Measurements from ENCODE around the gene TSPAN5.

The TSPAN5 gene

GRCh38 chr4:98577956-98578355 lies 80.5 kb downstream of the TSPAN5 start:
- H3K27me3 ChIP-seq (ENCODE audit: control insufficient read depth in 2 of 2, insufficient read depth in 2 of 2, low read length in 2 of 2), result no peaks in the 10 kb centered on the region
- H3K9ac ChIP-seq (ENCODE audit: low read depth in 1 of 2, low read length in 2 of 2), result no peak overlapping the region
- H3K9me3 ChIP-seq (ENCODE audit: control insufficient read depth in 2 of 2, low read length in 2 of 2), result no peaks in the 10 kb centered on the region
- H3K4me1 ChIP-seq (ENCODE audit: control insufficient read depth in 2 of 2, insufficient read depth in 2 of 2, low read length in 2 of 2), result no peaks in the 10 kb centered on the region
- no peak overlapping the region for H3K4me3 ChIP-seq (ENCODE audit: low read length in 2 of 2)
- H3K36me3 ChIP-seq (ENCODE audit: control insufficient read depth in 2 of 2, insufficient read depth in 2 of 2, low read length in 2 of 2), result no peaks in the 10 kb centered on the region
- H3K27ac ChIP-seq (ENCODE audit: low read depth in 2 of 2, low read length in 2 of 2), result no peak overlapping the region

DNA sequence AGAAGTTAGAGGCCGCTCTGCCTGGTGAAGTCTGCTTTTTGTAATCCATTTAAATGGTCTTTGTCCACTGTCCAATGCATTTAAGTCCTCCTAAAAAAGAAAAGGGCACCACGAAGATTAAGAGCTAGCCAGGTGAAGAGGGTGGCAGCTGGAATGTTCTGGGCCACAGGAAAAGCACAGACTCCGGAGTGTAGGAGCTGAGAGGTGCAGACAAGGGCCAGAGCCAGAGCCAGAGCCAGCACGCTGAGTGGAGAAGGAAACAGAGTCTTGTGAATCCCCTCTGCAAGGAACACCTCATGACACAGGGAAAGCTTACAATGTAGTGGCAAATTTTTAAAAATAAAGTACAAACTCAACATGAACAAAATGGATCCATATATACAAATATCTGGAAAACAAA lies 83.6 kb downstream of the TSPAN5 start:
- Histone ChIP-seq H3K9ac (ENCODE audit: low read depth in 1 of 2, low read length in 2 of 2) (no peak overlapping the region), H3K27ac (ENCODE audit: low read depth in 2 of 2, low read length in 2 of 2) (no peak overlapping the region), H3K36me3 (ENCODE audit: control insufficient read depth in 2 of 2, insufficient read depth in 2 of 2, low read length in 2 of 2) (no peaks in the 10 kb centered on the region), H3K4me1 (ENCODE audit: control insufficient read depth in 2 of 2, insufficient read depth in 2 of 2, low read length in 2 of 2) (no peaks in the 10 kb centered on the region), H3K27me3 (ENCODE audit: control insufficient read depth in 2 of 2, insufficient read depth in 2 of 2, low read length in 2 of 2) (no peaks in the 10 kb centered on the region), H3K9me3 (ENCODE audit: control insufficient read depth in 2 of 2, low read length in 2 of 2) (no peaks in the 10 kb centered on the region), H3K4me3 (ENCODE audit: low read length in 2 of 2) (no peak overlapping the region)

DNA sequence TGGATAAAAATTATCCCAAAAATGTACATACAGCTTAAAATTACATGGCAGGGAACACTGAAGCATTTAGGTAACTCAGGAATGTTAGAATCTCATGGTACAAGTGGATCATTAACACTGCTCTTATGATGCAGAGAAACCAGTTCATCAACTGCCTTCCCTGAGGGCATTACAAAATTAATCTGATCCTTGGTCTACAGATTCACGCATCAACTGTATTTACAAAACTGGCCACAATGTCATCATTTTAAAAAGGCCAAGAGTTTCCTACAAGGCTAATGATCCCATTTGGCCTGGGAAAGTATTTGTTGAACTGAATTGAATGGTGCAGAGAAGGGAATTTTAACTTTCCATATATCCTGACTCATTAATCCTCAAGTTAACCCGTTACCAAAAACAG lies 84.6 kb downstream of the TSPAN5 start:
- Histone ChIP-seq H3K36me3 (ENCODE audit: control insufficient read depth in 2 of 2, insufficient read depth in 2 of 2, low read length in 2 of 2) (no peaks in the 10 kb centered on the region), H3K27ac (ENCODE audit: low read depth in 2 of 2, low read length in 2 of 2) (no peak overlapping the region), H3K9ac (ENCODE audit: low read depth in 1 of 2, low read length in 2 of 2) (no peak overlapping the region), H3K4me1 (ENCODE audit: control insufficient read depth in 2 of 2, insufficient read depth in 2 of 2, low read length in 2 of 2) (no peaks in the 10 kb centered on the region), H3K4me3 (ENCODE audit: low read length in 2 of 2) (no peak overlapping the region), H3K27me3 (ENCODE audit: control insufficient read depth in 2 of 2, insufficient read depth in 2 of 2, low read length in 2 of 2) (no peaks in the 10 kb centered on the region), H3K9me3 (ENCODE audit: control insufficient read depth in 2 of 2, low read length in 2 of 2) (no peaks in the 10 kb centered on the region)

GRCh38 chr4:98572697-98573096 lies 85.7 kb downstream of the TSPAN5 start:
- Histone ChIP-seq H3K36me3 (ENCODE audit: control insufficient read depth in 2 of 2, insufficient read depth in 2 of 2, low read length in 2 of 2) (no peaks in the 10 kb centered on the region), H3K4me3 (ENCODE audit: low read length in 2 of 2) (no peak overlapping the region), H3K27me3 (ENCODE audit: control insufficient read depth in 2 of 2, insufficient read depth in 2 of 2, low read length in 2 of 2) (no peaks in the 10 kb centered on the region), H3K27ac (ENCODE audit: low read depth in 2 of 2, low read length in 2 of 2) (no peak overlapping the region), H3K9ac (ENCODE audit: low read depth in 1 of 2, low read length in 2 of 2) (no peak overlapping the region), H3K9me3 (ENCODE audit: control insufficient read depth in 2 of 2, low read length in 2 of 2) (no peaks in the 10 kb centered on the region), H3K4me1 (ENCODE audit: control insufficient read depth in 2 of 2, insufficient read depth in 2 of 2, low read length in 2 of 2) (no peaks in the 10 kb centered on the region)

- Histone ChIP-seq H3K36me3 (ENCODE audit: control insufficient read depth in 2 of 2, insufficient read depth in 2 of 2, low read length in 2 of 2) (no peaks in the 10 kb centered on the region), H3K9ac (ENCODE audit: low read depth in 1 of 2, low read length in 2 of 2) (no peak overlapping the region)
These were observed 87.1 kb downstream of the TSPAN5 start for GRCh38 chr4:98571161-98571786.

GRCh38 chr4:98570151-98570797 lies 88.1 kb downstream of the TSPAN5 start:
- Histone ChIP-seq H3K4me3 (ENCODE audit: low read length in 2 of 2) (no peak overlapping the region), H3K36me3 (ENCODE audit: control insufficient read depth in 2 of 2, insufficient read depth in 2 of 2, low read length in 2 of 2) (no peaks in the 10 kb centered on the region), H3K27ac (ENCODE audit: low read depth in 2 of 2, low read length in 2 of 2) (no peak overlapping the region), H3K27me3 (ENCODE audit: control insufficient read depth in 2 of 2, insufficient read depth in 2 of 2, low read length in 2 of 2) (no peaks in the 10 kb centered on the region), H3K4me1 (ENCODE audit: control insufficient read depth in 2 of 2, insufficient read depth in 2 of 2, low read length in 2 of 2) (no peaks in the 10 kb centered on the region), H3K9me3 (ENCODE audit: control insufficient read depth in 2 of 2, low read length in 2 of 2) (no peaks in the 10 kb centered on the region), H3K9ac (ENCODE audit: low read depth in 1 of 2, low read length in 2 of 2) (no peak overlapping the region)

More at GRCh38 chr4:98571161-98571786, 87.1 kb downstream of the TSPAN5 start:
- Histone ChIP-seq H3K9me3 (ENCODE audit: control insufficient read depth in 2 of 2, low read length in 2 of 2) (no peaks in the 10 kb centered on the region), H3K4me1 (ENCODE audit: control insufficient read depth in 2 of 2, insufficient read depth in 2 of 2, low read length in 2 of 2) (no peaks in the 10 kb centered on the region), H3K27me3 (ENCODE audit: control insufficient read depth in 2 of 2, insufficient read depth in 2 of 2, low read length in 2 of 2) (no peaks in the 10 kb centered on the region), H3K27ac (ENCODE audit: low read depth in 2 of 2, low read length in 2 of 2) (no peak overlapping the region), H3K4me3 (ENCODE audit: low read length in 2 of 2) (no peak overlapping the region)

DNA sequence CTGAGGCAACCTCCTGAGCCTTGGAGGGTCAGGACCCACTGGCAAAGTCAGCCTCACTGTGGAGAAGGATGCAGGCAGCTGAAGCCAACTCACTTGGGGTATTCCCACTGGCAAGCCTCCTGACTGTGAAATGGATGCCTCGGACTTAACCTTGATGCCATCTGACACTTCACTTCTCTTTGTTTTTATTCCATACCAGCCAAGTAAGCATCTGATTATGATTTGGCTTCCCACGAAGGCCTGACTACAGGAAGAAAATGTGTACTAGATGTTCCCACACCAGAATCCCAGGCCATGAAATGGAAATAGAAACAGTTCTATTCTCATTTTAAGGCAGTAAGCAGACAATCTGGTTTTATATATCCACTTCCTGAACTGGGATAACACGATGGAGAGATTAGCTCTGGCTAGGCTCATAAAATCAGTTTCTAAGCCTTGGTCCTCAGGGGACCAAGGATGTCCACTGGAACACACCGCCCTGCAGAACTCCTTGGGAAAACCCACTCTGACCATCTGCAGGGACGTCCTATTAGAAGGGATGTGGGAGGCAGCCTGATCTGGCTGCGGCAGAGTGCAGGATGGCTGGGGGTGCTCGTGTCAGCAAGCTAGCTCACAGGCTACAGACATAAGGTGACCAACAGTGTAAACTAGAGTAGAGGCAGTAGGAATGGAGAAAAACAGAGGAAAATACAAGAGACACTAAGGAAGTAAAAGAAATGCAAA lies 89.3 kb downstream of the TSPAN5 start:
- Histone ChIP-seq H3K4me1 (ENCODE audit: control insufficient read depth in 2 of 2, insufficient read depth in 2 of 2, low read length in 2 of 2) (no peaks in the 10 kb centered on the region), H3K9ac (ENCODE audit: low read depth in 1 of 2, low read length in 2 of 2) (no peak overlapping the region), H3K27ac (ENCODE audit: low read depth in 2 of 2, low read length in 2 of 2) (no peak overlapping the region), H3K27me3 (ENCODE audit: control insufficient read depth in 2 of 2, insufficient read depth in 2 of 2, low read length in 2 of 2) (no peaks in the 10 kb centered on the region), H3K4me3 (ENCODE audit: low read length in 2 of 2) (no peak overlapping the region), H3K36me3 (ENCODE audit: control insufficient read depth in 2 of 2, insufficient read depth in 2 of 2, low read length in 2 of 2) (no peaks in the 10 kb centered on the region), H3K9me3 (ENCODE audit: control insufficient read depth in 2 of 2, low read length in 2 of 2) (no peaks in the 10 kb centered on the region)

DNA sequence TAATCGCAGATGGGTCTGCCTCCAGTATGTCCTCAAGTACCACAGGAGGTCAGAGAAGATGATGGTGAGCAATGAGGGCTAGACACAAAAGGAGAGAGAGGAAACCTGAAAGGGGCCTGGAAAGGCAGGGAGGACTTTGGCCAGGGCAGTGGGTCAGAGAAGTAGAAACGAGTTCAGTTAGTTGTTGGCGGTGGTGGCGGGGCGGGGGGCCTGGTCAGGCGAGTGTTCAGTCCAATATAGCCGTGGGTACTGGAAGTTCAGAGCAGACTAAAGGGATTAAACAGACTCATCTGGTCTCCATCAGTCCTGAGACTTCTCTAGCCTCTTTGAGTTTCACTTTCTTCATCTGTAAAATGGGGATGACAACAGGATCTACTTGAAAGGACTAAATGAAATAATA lies 90.8 kb downstream of the TSPAN5 start:
- Histone ChIP-seq H3K9me3 (ENCODE audit: control insufficient read depth in 2 of 2, low read length in 2 of 2) (no peaks in the 10 kb centered on the region), H3K4me3 (ENCODE audit: low read length in 2 of 2) (no peak overlapping the region), H3K36me3 (ENCODE audit: control insufficient read depth in 2 of 2, insufficient read depth in 2 of 2, low read length in 2 of 2) (no peaks in the 10 kb centered on the region), H3K27me3 (ENCODE audit: control insufficient read depth in 2 of 2, insufficient read depth in 2 of 2, low read length in 2 of 2) (no peaks in the 10 kb centered on the region), H3K4me1 (ENCODE audit: control insufficient read depth in 2 of 2, insufficient read depth in 2 of 2, low read length in 2 of 2) (no peaks in the 10 kb centered on the region), H3K9ac (ENCODE audit: low read depth in 1 of 2, low read length in 2 of 2) (no peak overlapping the region), H3K27ac (ENCODE audit: low read depth in 2 of 2, low read length in 2 of 2) (no peak overlapping the region)

DNA sequence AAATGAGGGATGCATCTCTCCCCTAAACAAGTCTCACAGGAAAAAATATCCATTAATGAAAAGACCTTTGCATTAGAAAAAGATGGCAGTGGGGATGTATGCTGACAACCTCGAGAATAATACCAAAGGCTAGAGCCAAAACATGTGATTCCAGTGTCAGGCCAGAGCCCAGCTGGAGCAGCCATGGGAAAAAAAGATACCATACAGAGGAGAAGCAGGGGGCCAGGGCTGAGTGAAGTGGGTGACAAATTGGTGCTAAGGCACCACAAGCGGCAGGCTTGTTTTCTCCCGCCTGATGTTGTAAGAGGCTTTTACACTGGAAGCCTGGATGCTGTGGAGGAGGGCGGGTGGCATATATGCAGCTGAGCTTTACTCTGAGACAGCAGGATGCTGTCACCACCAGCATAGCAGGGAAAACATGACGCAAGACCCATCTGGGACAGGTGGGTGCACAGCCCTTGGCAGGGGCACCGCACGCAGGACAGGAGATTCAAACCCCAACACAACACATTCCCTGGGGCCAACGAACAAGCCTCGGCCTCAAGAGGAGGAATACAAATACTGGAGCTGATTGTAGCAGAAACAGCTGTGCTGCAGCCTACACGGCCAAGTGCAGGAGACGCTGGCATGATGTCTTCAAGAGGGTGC lies 91.9 kb downstream of the TSPAN5 start:
- Histone ChIP-seq H3K4me1 (ENCODE audit: control insufficient read depth in 2 of 2, insufficient read depth in 2 of 2, low read length in 2 of 2) (no peaks in the 10 kb centered on the region), H3K9me3 (ENCODE audit: control insufficient read depth in 2 of 2, low read length in 2 of 2) (no peaks in the 10 kb centered on the region), H3K9ac (ENCODE audit: low read depth in 1 of 2, low read length in 2 of 2) (no peak overlapping the region), H3K27ac (ENCODE audit: low read depth in 2 of 2, low read length in 2 of 2) (peak overlapping the region in 1 of 2 donors; percentile 7), H3K4me3 (ENCODE audit: low read length in 2 of 2) (no peak overlapping the region), H3K36me3 (ENCODE audit: control insufficient read depth in 2 of 2, insufficient read depth in 2 of 2, low read length in 2 of 2) (no peaks in the 10 kb centered on the region), H3K27me3 (ENCODE audit: control insufficient read depth in 2 of 2, insufficient read depth in 2 of 2, low read length in 2 of 2) (no peaks in the 10 kb centered on the region)

GRCh38 chr4:98565681-98566301 lies 92.6 kb downstream of the TSPAN5 start:
- no peaks in the 10 kb centered on the region for H3K9me3 ChIP-seq (ENCODE audit: control insufficient read depth in 2 of 2, low read length in 2 of 2)
- H3K27me3 ChIP-seq (ENCODE audit: control insufficient read depth in 2 of 2, insufficient read depth in 2 of 2, low read length in 2 of 2), result no peaks in the 10 kb centered on the region
- H3K4me1 ChIP-seq (ENCODE audit: control insufficient read depth in 2 of 2, insufficient read depth in 2 of 2, low read length in 2 of 2), result no peaks in the 10 kb centered on the region
- no peak overlapping the region for H3K4me3 ChIP-seq (ENCODE audit: low read length in 2 of 2)
- no peaks in the 10 kb centered on the region for H3K36me3 ChIP-seq (ENCODE audit: control insufficient read depth in 2 of 2, insufficient read depth in 2 of 2, low read length in 2 of 2)
- no peak overlapping the region for H3K27ac ChIP-seq (ENCODE audit: low read depth in 2 of 2, low read length in 2 of 2)
- no peak overlapping the region for H3K9ac ChIP-seq (ENCODE audit: low read depth in 1 of 2, low read length in 2 of 2)
